Neural cell (in vitro differentiated cells): ENCODE results near the gene UMODL1.

Experiments
- RAD21 ChIP-seq: fragments of 450-650 bp; conservative IDR thresholded peaks from 2 replicates; pipeline ENCODE4 v1.6.1; 2014; ENCODE audit warnings: antibody characterized with exemption, mild to moderate bottlenecking, moderate library complexity
- TF ChIP-seq, protein P1 (sequence below): fragments of 450-650 bp; IDR thresholded peaks from 2 replicates; pipeline ENCODE4 v1.5.1; 2014; ENCODE audit warnings: antibody characterized with exemption, mild to moderate bottlenecking, moderate library complexity; ENCODE audit not compliant: poor library complexity, severe bottlenecking

GRCh38 chr21:42032266-42032665 lies 38.9 kb upstream of the UMODL1 start:
- TF ChIP-seq, protein P1, sequence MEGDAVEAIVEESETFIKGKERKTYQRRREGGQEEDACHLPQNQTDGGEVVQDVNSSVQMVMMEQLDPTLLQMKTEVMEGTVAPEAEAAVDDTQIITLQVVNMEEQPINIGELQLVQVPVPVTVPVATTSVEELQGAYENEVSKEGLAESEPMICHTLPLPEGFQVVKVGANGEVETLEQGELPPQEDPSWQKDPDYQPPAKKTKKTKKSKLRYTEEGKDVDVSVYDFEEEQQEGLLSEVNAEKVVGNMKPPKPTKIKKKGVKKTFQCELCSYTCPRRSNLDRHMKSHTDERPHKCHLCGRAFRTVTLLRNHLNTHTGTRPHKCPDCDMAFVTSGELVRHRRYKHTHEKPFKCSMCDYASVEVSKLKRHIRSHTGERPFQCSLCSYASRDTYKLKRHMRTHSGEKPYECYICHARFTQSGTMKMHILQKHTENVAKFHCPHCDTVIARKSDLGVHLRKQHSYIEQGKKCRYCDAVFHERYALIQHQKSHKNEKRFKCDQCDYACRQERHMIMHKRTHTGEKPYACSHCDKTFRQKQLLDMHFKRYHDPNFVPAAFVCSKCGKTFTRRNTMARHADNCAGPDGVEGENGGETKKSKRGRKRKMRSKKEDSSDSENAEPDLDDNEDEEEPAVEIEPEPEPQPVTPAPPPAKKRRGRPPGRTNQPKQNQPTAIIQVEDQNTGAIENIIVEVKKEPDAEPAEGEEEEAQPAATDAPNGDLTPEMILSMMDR = no peak
- TF ChIP-seq RAD21 = no peak
